ENCODE data around the gene TTBK2. TPM values are rescaled to one million over a fixed set of nuclear protein-coding genes. Genes with fewer than 3 reads are reported as not detected.

Gene TTBK2
- total RNA-seq, 2 experiments from 2014 or later, result 14.2 to 20.8 TPM

DNA sequence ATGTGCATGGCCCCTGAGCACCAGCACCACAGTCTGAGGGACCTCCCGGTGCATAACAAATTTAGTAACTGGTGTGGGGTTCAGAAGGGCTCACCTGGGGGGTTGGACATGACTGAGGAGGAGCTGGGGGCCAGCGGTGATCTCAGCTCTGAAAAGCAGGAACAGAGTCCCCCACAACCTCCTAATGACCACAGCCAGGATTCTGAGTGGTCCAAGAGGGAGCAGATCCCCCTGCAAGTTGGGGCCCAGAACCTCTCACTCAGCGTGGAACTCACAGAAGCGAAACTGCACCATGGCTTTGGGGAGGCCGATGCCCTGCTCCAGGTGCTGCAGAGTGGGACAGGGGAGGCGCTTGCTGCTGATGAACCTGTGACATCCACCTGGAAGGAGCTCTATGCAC, 226.6 kb downstream of the TTBK2 start:
- no TSS peak for BruUV-seq (replicated peaks)
- intact Hi-C loops (cut with micrococcal nuclease; ENCODE audit: unreplicated experiment), result no loop called here
- POLR2A ChIA-PET, result no interaction called here
- H3K79me2 ChIP-seq (ENCODE audit: insufficient read depth, low read depth, low read length), result no peaks in the 10 kb centered on the region
- H3K4me2 ChIP-seq (ENCODE audit: low read length), result no peak overlapping the region
- no peaks in the 10 kb centered on the region for H3K9me3 ChIP-seq (ENCODE audit: low read length)
- no peaks in the 10 kb centered on the region for H3K9me2 ChIP-seq (ENCODE audit: insufficient read depth, low read length)
- no peaks in the 10 kb centered on the region for H4K20me1 ChIP-seq (ENCODE audit: insufficient read depth, low read length)
- H3K36me3 ChIP-seq (ENCODE audit: insufficient read depth, low read length), result peaks cover 7% of the 10 kb centered on the region
- H3K27ac ChIP-seq (ENCODE audit: low read depth, low read length, poor library complexity, severe bottlenecking), result no peak overlapping the region
- CTCF ChIA-PET (ENCODE audit: unreplicated experiment), result no interaction called here
- H2AFZ ChIP-seq (ENCODE audit: low read length), result no peak overlapping the region
- no peak overlapping the region for H3K4me3 ChIP-seq (ENCODE audit: low read depth, low read length, poor library complexity, severe bottlenecking)
- TF ChIP-seq EZH2phosphoT487 (IDR thresholded peaks at IDR 0.05; ENCODE audit: borderline replicate concordance, low read depth, low read length), result no peak
- TF ChIP-seq, protein P1, sequence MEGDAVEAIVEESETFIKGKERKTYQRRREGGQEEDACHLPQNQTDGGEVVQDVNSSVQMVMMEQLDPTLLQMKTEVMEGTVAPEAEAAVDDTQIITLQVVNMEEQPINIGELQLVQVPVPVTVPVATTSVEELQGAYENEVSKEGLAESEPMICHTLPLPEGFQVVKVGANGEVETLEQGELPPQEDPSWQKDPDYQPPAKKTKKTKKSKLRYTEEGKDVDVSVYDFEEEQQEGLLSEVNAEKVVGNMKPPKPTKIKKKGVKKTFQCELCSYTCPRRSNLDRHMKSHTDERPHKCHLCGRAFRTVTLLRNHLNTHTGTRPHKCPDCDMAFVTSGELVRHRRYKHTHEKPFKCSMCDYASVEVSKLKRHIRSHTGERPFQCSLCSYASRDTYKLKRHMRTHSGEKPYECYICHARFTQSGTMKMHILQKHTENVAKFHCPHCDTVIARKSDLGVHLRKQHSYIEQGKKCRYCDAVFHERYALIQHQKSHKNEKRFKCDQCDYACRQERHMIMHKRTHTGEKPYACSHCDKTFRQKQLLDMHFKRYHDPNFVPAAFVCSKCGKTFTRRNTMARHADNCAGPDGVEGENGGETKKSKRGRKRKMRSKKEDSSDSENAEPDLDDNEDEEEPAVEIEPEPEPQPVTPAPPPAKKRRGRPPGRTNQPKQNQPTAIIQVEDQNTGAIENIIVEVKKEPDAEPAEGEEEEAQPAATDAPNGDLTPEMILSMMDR (conservative IDR thresholded peaks at IDR 0.05; ENCODE audit: low read length), result no peak
- no peak for DNase-seq (ENCODE audit: low spot score)
- no peaks in the 10 kb centered on the region for H3K4me1 ChIP-seq (ENCODE audit: insufficient read depth, low read length, poor library complexity, severe bottlenecking)

DNA sequence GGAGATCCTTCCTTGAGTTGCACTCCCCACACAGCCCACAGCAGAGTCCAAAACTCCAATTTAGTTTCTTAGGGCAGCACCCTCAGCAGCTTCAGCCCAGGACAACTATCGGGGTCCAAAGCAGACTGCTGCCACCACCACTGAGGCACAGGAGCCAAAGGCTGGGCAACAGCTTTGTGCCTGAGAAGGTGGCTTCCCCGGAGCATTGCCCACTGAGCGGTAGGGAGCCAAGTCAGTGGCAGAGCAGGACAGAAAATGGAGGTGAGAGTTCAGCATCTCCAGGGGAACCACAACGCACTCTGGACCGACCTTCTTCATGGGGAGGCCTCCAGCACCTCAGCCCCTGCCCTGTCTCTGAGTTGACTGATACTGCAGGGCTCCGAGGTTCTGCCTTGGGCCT, 227.1 kb downstream of the TTBK2 start:
- ChIA-PET CTCF (ENCODE audit: unreplicated experiment) (no interaction called here), POLR2A (no interaction called here)
- Histone ChIP-seq H3K4me2 (ENCODE audit: low read length) (no peak overlapping the region), H3K4me1 (ENCODE audit: insufficient read depth, low read length, poor library complexity, severe bottlenecking) (no peaks in the 10 kb centered on the region), H3K9me2 (ENCODE audit: insufficient read depth, low read length) (no peaks in the 10 kb centered on the region), H3K36me3 (ENCODE audit: insufficient read depth, low read length) (peaks cover 7% of the 10 kb centered on the region), H3K4me3 (ENCODE audit: low read depth, low read length, poor library complexity, severe bottlenecking) (no peak overlapping the region), H2AFZ (ENCODE audit: low read length) (no peak overlapping the region), H3K9me3 (ENCODE audit: low read length) (no peaks in the 10 kb centered on the region), H3K79me2 (ENCODE audit: insufficient read depth, low read depth, low read length) (no peaks in the 10 kb centered on the region), H3K27ac (ENCODE audit: low read depth, low read length, poor library complexity, severe bottlenecking) (no peak overlapping the region), H4K20me1 (ENCODE audit: insufficient read depth, low read length) (no peaks in the 10 kb centered on the region)
- DNase-seq (ENCODE audit: low spot score), result no peak
- BruUV-seq (replicated peaks), result no TSS peak
- TF ChIP-seq, protein P1 (conservative IDR thresholded peaks at IDR 0.05; ENCODE audit: low read length), result no peak
- TF ChIP-seq EZH2phosphoT487 (IDR thresholded peaks at IDR 0.05; ENCODE audit: borderline replicate concordance, low read depth, low read length), result no peak
- intact Hi-C loops (cut with micrococcal nuclease; ENCODE audit: unreplicated experiment), result no loop called here

DNA sequence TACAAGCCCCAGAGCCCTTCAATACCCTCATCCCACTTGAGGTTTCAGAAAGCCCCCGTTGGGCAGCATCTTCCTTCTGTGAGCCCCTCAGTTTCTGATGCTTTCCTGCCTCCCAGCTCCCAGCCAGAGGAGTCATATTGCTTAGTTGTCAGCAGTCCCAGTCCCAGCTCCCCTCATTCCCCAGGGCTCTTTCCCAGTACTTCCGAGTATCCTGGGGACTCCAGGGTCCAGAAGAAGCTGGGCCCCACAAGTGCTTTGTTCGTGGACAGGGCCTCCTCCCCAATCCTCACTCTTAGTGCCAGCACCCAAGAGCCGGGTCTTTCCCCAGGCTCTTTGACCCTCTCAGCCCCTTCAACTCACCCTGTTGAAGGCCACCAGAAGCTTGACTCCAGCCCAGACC, 227.6 kb downstream of the TTBK2 start:
- no peak for TF ChIP-seq EZH2phosphoT487 (IDR thresholded peaks at IDR 0.05; ENCODE audit: borderline replicate concordance, low read depth, low read length)
- TF ChIP-seq, protein P1 (conservative IDR thresholded peaks at IDR 0.05; ENCODE audit: low read length), result no peak
- Histone ChIP-seq H3K9me3 (ENCODE audit: low read length) (no peaks in the 10 kb centered on the region), H3K9me2 (ENCODE audit: insufficient read depth, low read length) (no peaks in the 10 kb centered on the region), H3K27ac (ENCODE audit: low read depth, low read length, poor library complexity, severe bottlenecking) (no peak overlapping the region), H3K79me2 (ENCODE audit: insufficient read depth, low read depth, low read length) (no peaks in the 10 kb centered on the region), H3K36me3 (ENCODE audit: insufficient read depth, low read length) (peaks cover 6% of the 10 kb centered on the region), H3K4me1 (ENCODE audit: insufficient read depth, low read length, poor library complexity, severe bottlenecking) (no peaks in the 10 kb centered on the region), H2AFZ (ENCODE audit: low read length) (no peak overlapping the region), H3K4me3 (ENCODE audit: low read depth, low read length, poor library complexity, severe bottlenecking) (no peak overlapping the region), H3K4me2 (ENCODE audit: low read length) (no peak overlapping the region), H4K20me1 (ENCODE audit: insufficient read depth, low read length) (no peaks in the 10 kb centered on the region)
- intact Hi-C loops (cut with micrococcal nuclease; ENCODE audit: unreplicated experiment), result no loop called here
- CTCF ChIA-PET (ENCODE audit: unreplicated experiment), result no interaction called here
- BruUV-seq (replicated peaks), result no TSS peak
- no peak for DNase-seq (ENCODE audit: low spot score)
- POLR2A ChIA-PET, result no interaction called here

All from OCI-LY7 (cell line).